ENCODE data around the gene FKBP1A.

Gene FKBP1A

DNA sequence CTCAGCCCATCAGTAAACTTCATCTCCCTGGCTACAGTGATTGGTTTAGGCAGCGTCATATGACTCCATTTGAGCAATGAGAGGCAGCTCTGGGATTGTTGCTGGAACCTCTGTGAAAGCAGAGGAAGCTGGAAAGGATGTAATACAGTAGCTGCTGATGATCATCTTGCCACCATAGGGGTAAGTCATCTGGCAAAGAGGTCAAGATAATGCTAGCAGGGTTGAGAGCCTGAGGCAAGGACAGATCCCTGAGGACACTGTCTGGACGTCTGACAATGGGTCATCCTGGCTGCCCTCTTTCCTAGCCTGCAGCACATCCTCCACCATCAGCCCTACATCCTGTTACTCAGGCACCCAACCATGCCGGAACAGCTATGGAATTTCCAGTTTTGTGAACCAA lies 25.5 kb upstream of the FKBP1A start:
- TF ChIP-seq, protein P1, sequence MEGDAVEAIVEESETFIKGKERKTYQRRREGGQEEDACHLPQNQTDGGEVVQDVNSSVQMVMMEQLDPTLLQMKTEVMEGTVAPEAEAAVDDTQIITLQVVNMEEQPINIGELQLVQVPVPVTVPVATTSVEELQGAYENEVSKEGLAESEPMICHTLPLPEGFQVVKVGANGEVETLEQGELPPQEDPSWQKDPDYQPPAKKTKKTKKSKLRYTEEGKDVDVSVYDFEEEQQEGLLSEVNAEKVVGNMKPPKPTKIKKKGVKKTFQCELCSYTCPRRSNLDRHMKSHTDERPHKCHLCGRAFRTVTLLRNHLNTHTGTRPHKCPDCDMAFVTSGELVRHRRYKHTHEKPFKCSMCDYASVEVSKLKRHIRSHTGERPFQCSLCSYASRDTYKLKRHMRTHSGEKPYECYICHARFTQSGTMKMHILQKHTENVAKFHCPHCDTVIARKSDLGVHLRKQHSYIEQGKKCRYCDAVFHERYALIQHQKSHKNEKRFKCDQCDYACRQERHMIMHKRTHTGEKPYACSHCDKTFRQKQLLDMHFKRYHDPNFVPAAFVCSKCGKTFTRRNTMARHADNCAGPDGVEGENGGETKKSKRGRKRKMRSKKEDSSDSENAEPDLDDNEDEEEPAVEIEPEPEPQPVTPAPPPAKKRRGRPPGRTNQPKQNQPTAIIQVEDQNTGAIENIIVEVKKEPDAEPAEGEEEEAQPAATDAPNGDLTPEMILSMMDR (IDR thresholded peaks at IDR 0.05; ENCODE audit: insufficient read depth, low read depth, low read length, missing control alignments) = no peak
- no peak overlapping the region for H3K4me3 ChIP-seq (ENCODE audit: low read depth, low read length)
- no peak for DNase-seq (ENCODE audit: low read depth)

DNA sequence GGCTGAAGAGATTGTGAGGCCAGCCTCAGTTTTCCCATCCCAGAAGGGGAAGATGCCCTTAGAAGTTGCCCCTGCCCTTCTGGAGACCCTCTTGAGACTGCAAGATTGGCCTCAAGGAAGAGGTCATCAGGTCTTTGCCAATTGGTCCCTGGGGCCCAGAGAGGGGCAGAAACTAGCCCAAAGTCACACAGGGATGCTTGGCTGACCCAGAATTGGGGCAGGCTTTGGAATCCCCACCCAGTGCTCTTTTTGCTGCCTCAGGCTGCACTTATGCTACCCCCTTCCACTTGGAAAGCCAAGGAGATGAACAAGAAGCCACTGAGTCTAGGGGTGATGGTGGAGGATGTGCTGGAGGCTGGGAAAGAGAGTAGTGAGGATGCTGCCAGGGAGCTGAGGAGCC lies 24.9 kb upstream of the FKBP1A start:
- no peak overlapping the region for H3K4me3 ChIP-seq (ENCODE audit: low read depth, low read length)
- TF ChIP-seq, protein P1 (IDR thresholded peaks at IDR 0.05; ENCODE audit: insufficient read depth, low read depth, low read length, missing control alignments) = no peak
- DNase-seq (ENCODE audit: low read depth) = no peak

GRCh38 chr20:1417273-1417672 lies 24.4 kb upstream of the FKBP1A start:
- TF ChIP-seq, protein P1 (IDR thresholded peaks at IDR 0.05; ENCODE audit: insufficient read depth, low read depth, low read length, missing control alignments) = no peak
- DNase-seq (ENCODE audit: low read depth) = no peak
- H3K4me3 ChIP-seq (ENCODE audit: low read depth, low read length) = no peak overlapping the region

DNA sequence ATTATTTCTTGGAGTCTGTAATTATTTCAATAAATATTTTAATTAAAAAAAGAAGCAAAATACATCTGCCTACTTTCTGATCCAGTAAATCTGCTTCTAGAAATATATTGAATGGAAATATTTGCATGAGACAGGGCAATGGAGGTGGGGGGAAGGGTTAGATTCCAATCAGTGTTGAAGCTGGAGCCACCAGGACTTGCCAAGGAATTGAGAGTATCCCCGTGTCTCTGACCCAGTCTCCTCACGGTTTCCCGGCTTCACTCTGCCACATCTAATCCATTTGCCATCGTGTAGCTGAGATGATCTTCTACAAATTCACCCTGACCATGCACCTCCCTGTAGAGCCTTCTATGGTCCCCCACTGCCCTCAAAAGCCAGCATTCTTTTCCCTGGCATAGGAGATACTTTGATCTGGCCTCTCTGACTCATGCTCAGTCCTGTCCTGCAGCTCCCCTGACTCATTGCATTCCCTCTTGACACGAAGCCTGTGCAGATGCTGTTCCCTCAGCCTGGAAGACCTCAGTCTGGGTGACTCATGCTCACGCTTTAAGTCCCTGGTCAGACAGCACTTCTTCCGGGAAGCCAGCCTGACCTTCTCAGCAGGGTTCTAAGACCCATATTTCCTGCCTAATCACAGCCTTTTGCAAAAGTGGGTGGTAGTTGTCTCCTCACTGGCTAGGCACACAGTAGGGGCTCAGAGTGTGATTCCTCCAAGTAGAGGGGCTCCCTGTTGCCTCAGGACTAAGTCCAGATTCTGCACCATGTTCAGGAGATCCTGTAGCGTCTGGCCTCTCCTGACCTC lies 23.0 kb upstream of the FKBP1A start:
- TF ChIP-seq, protein P1 (IDR thresholded peaks at IDR 0.05; ENCODE audit: insufficient read depth, low read depth, low read length, missing control alignments) = no peak
- DNase-seq (ENCODE audit: low read depth) = no peak
- H3K4me3 ChIP-seq (ENCODE audit: low read depth, low read length) = no peak overlapping the region

DNA sequence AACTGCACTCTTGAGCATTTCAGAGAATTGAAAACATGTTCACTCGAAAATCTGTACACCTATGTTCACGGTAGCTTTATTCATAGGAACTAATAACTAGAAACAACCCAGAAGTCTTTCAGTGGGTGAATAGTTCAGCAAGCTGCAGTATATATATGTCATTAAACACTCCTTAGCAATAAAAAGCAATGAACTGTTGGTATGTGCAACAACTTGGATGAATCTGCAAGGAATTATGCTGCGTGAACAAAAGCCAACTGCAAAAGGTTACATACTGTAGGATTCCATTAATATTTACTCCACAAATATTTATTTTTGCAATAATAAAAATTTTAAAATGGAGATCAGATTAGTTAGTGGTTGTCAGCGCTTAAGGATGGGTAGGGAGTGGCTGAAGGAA lies 22.1 kb upstream of the FKBP1A start:
- no peak overlapping the region for H3K4me3 ChIP-seq (ENCODE audit: low read depth, low read length)
- DNase-seq (ENCODE audit: low read depth) = no peak
- TF ChIP-seq, protein P1 (IDR thresholded peaks at IDR 0.05; ENCODE audit: insufficient read depth, low read depth, low read length, missing control alignments) = no peak

- no peak overlapping the region for H3K4me3 ChIP-seq (ENCODE audit: low read depth, low read length)
- TF ChIP-seq, protein P1 (IDR thresholded peaks at IDR 0.05; ENCODE audit: insufficient read depth, low read depth, low read length, missing control alignments) = no peak
- no peak for DNase-seq (ENCODE audit: low read depth)
These were observed 12.9 kb upstream of the FKBP1A start for GRCh38 chr20:1405801-1406200.

DNA sequence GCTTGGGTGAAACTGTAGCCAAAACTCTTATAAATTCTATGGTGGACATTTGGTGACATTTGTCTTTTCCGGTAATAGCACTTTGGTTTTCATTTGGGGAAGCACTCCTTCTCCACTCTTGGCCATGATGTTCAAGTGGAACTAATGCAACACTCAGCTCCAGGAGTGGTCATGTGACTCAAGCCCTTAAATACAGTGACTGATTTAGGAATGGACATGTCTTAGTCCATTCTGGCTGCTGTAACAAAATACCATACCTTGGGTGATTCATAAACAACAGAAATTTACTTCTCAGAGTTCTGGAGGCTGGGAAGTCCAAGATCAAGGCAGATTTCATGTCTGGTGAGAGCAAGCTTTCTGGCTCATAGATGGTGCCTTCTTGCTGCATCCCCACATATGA lies 10.8 kb upstream of the FKBP1A start:
- H3K4me3 ChIP-seq (ENCODE audit: low read depth, low read length) = no peak overlapping the region
- DNase-seq (ENCODE audit: low read depth) = no peak

More for the DNA sequence above, 10.8 kb upstream of the FKBP1A start:
- TF ChIP-seq, protein P1 (IDR thresholded peaks at IDR 0.05; ENCODE audit: insufficient read depth, low read depth, low read length, missing control alignments) = no peak

Measured in GM12865 (cell line).